Fibroblast of lung (primary cell): ENCODE measurements around the gene AK9.

ENCODE experiments used
- CTCF ChIP-seq, 2 donors: IDR thresholded peaks in 1 of 2; conservative IDR thresholded peaks in 1 of 2; 1 replicate in 1 of 2; 2 replicates in 1 of 2; pipeline ENCODE4 v1.5.1; 2011 to 2012; ENCODE audit warnings: low read length in 2 of 2, control low read depth in 1 of 2, inconsistent platforms in 1 of 2, low read depth in 1 of 2, mild to moderate bottlenecking in 1 of 2
- EZH2 ChIP-seq: IDR thresholded peaks from 2 replicates; pipeline ENCODE4 v1.5.1; 2012; ENCODE audit warnings: low read length, control low read depth, mild to moderate bottlenecking; ENCODE audit errors: missing control alignments

- TF ChIP-seq CTCF (conservative IDR thresholded peaks at IDR 0.05 in 1 of 2, IDR thresholded peaks at IDR 0.05 in 1 of 2; ENCODE audit: low read depth in 1 of 2, low read length in 2 of 2) (no peak), EZH2 (no peak)
Observed at GRCh38 chr6:109477184-109477583, 213.8 kb downstream of the AK9 start.
